RPMI7951 (cell line): ENCODE results near the gene PLP2. TPM values are rescaled to one million over a fixed set of nuclear protein-coding genes. Genes with fewer than 3 reads are reported as not detected.
A peak's percentile ranks its signal among the peaks of the same experiment; 100 is the strongest.
"Not testable (repeated sequence)": the region's sequence is repeated elsewhere in the genome, so short reads cannot be mapped to it uniquely, and the experiment has no call there.

Experiments
- DNase-seq: peaks from one replicate; pipeline ENCODE4 v3.0.0-alpha.2; 2012; ENCODE audit warnings: low read depth
- total RNA-seq: library from RNA; depleted of rRNA; stranded (reverse); fragments of >200 nt; shearing (Covaris generic); gene quantifications from 2 replicates; pipeline ENCODE4 v1.2.3, GENCODE V29; 2014; rRNA removed

PLP2 gene
- 333 and 417 TPM in 2 replicates for total RNA-seq

GRCh38 chrX:49171752-49172279 is at the start of gene PLP2:
PLP2 (plus strand) TSS chrX:49171898; CDS start chrX:49172001, 103 bp downstream.
- peak; percentile 87 for DNase-seq

GRCh38 chrX:49122499-49122898 is 49.2 kb upstream of the PLP2 start:
- DNase-seq, result no peak

GRCh38 chrX:49127742-49128258 is 43.9 kb upstream of the PLP2 start:
- DNase-seq, result not testable (repeated sequence)

- peak; percentile 8 for DNase-seq
Observed at GRCh38 chrX:49129427-49129826, 42.3 kb upstream of the PLP2 start.

- not testable (repeated sequence) for DNase-seq
Observed at GRCh38 chrX:49132275-49132674, 39.4 kb upstream of the PLP2 start.

GRCh38 chrX:49133759-49134158 is 37.9 kb upstream of the PLP2 start:
- DNase-seq, result no peak

- DNase-seq, result no peak
Observed at GRCh38 chrX:49137492-49137891, 34.2 kb upstream of the PLP2 start.

- DNase-seq, result no peak
Observed at GRCh38 chrX:49139713-49140112, 32.0 kb upstream of the PLP2 start.

GRCh38 chrX:49142264-49142663 is 29.4 kb upstream of the PLP2 start:
- DNase-seq, result not testable (repeated sequence)

- DNase-seq, result not testable (repeated sequence)
Observed at GRCh38 chrX:49143154-49143553, 28.5 kb upstream of the PLP2 start.

GRCh38 chrX:49147282-49147681 is 24.4 kb upstream of the PLP2 start:
- no peak for DNase-seq

- DNase-seq, result no peak
Observed at GRCh38 chrX:49147936-49148335, 23.8 kb upstream of the PLP2 start.

- DNase-seq, result not testable (repeated sequence)
Observed at GRCh38 chrX:49148390-49149100, 23.2 kb upstream of the PLP2 start.

GRCh38 chrX:49149291-49149690 is 22.4 kb upstream of the PLP2 start:
- DNase-seq, result not testable (repeated sequence)

GRCh38 chrX:49153467-49153866 is 18.2 kb upstream of the PLP2 start:
- no peak for DNase-seq

GRCh38 chrX:49155243-49155899 is 16.3 kb upstream of the PLP2 start:
- peak; percentile 88 for DNase-seq

GRCh38 chrX:49155900-49156837 is 15.5 kb upstream of the PLP2 start:
- peak; percentile 94 for DNase-seq

GRCh38 chrX:49157194-49157593 is 14.5 kb upstream of the PLP2 start:
- DNase-seq, result no peak

- no peak for DNase-seq
Observed at GRCh38 chrX:49160908-49161307, 10.8 kb upstream of the PLP2 start.

GRCh38 chrX:49161632-49162031 is 10.1 kb upstream of the PLP2 start:
- DNase-seq, result no peak

- DNase-seq, result no peak
Observed at GRCh38 chrX:49162620-49163019, 9.1 kb upstream of the PLP2 start, which contains the start of gene MAGIX. MAGIX (plus strand) TSS chrX:49162758; CDS start chrX:49162890, 132 bp downstream.
